ENCODE measurements around the gene TEAD4. TPM values are rescaled to one million over a fixed set of nuclear protein-coding genes. Genes with fewer than 3 reads are reported as not detected.

The TEAD4 gene
- total RNA-seq, 1 experiment from 2014 or later, result 33.8 TPM

- Mint-ChIP-seq H3K4me1 (ENCODE audit: insufficient read depth, unreplicated experiment) (no peaks in the 10 kb centered on the region), H3K36me3 (ENCODE audit: insufficient read depth, unreplicated experiment) (no peaks in the 10 kb centered on the region), H3K4me3 (ENCODE audit: unreplicated experiment) (peak within 1 kb of the TSS; percentile 77), H3K9me3 (ENCODE audit: unreplicated experiment) (no peaks in the 10 kb centered on the region), H3K27me3 (ENCODE audit: insufficient read depth, unreplicated experiment) (no peaks in the 10 kb centered on the region), H3K27ac (ENCODE audit: low read depth, unreplicated experiment) (peak within 1 kb of the TSS; percentile 84)
- POLR2A ChIA-PET, result interaction anchor here (0.6 to 1.1 kb wide), 6 partner anchors 9 to 353 kb away, joined by 3 to 6 read pairs (median 3); no protein-coding TSS in a partner anchor
- CTCF ChIA-PET, result interaction anchor here (0.6 to 5.1 kb wide), 7 partner anchors 43 to 1220 kb away, joined by 3 to 86 read pairs (median 4); no protein-coding TSS in a partner anchor
- intact Hi-C loops (cut with micrococcal nuclease), result loop anchor here (10.0 kb wide), 2 partner anchors 698 to 728 kb away; no protein-coding TSS in a partner anchor
- no peak for TF ChIP-seq CTCF (IDR thresholded peaks at IDR 0.05; ENCODE audit: unreplicated experiment)
- DNase-seq (ENCODE audit: unreplicated experiment), result peak; percentile 86
- BruUV-seq (replicated peaks), result no TSS peak
Observed at GRCh38 chr12:3076730-3077571, 117.8 kb downstream of the TEAD4 start, which contains the start of gene TSPAN9. Gene TSPAN9 (plus strand): TSS chr12:3077379. CDS start chr12:3201194, 123,815 bp downstream.

- ChIA-PET POLR2A (interaction anchor here (0.7 to 1.5 kb wide), 5 partner anchors 23 to 193 kb away, joined by 3 read pairs; no protein-coding TSS in a partner anchor), CTCF (interaction anchor here (0.6 to 1.9 kb wide), 6 partner anchors 12 to 198 kb away, joined by 3 to 10 read pairs (median 6); no protein-coding TSS in a partner anchor)
- BruUV-seq (replicated peaks), result no TSS peak
- Mint-ChIP-seq H3K4me1 (ENCODE audit: insufficient read depth, unreplicated experiment) (no peaks in the 10 kb centered on the region), H3K9me3 (ENCODE audit: unreplicated experiment) (no peaks in the 10 kb centered on the region), H3K27ac (ENCODE audit: low read depth, unreplicated experiment) (peak overlapping the region; percentile 23), H3K27me3 (ENCODE audit: insufficient read depth, unreplicated experiment) (no peaks in the 10 kb centered on the region), H3K36me3 (ENCODE audit: insufficient read depth, unreplicated experiment) (no peaks in the 10 kb centered on the region), H3K4me3 (ENCODE audit: unreplicated experiment) (peak overlapping the region; percentile 77)
- TF ChIP-seq CTCF (IDR thresholded peaks at IDR 0.05; ENCODE audit: unreplicated experiment), result no peak
- intact Hi-C loops (cut with micrococcal nuclease), result loop anchor here (10.0 kb wide), 2 partner anchors 697 to 727 kb away; no protein-coding TSS in a partner anchor
- peak; percentile 33 for DNase-seq (ENCODE audit: unreplicated experiment)
Observed at GRCh38 chr12:3077572-3078081, 118.4 kb downstream of the TEAD4 start.

GRCh38 chr12:3078086-3078820, 119.1 kb downstream of the TEAD4 start:
- no peaks in the 10 kb centered on the region for H3K27me3 Mint-ChIP-seq (ENCODE audit: insufficient read depth, unreplicated experiment)
- ChIA-PET CTCF (interaction anchor here (0.6 to 1.9 kb wide), 7 partner anchors 10 to 197 kb away, joined by 3 to 10 read pairs (median 5); no protein-coding TSS in a partner anchor), POLR2A (interaction anchor here (0.6 to 1.5 kb wide), 6 partner anchors 23 to 696 kb away, joined by 3 read pairs; no protein-coding TSS in a partner anchor)
- H3K9me3 Mint-ChIP-seq (ENCODE audit: unreplicated experiment), result no peaks in the 10 kb centered on the region
- peak; percentile 26 for DNase-seq (ENCODE audit: unreplicated experiment)
- intact Hi-C loops (cut with micrococcal nuclease), result loop anchor here (10.0 kb wide), 2 partner anchors 697 to 727 kb away; no protein-coding TSS in a partner anchor
- no peaks in the 10 kb centered on the region for H3K4me1 Mint-ChIP-seq (ENCODE audit: insufficient read depth, unreplicated experiment)
- TF ChIP-seq CTCF (IDR thresholded peaks at IDR 0.05; ENCODE audit: unreplicated experiment), result no peak
- no peaks in the 10 kb centered on the region for H3K36me3 Mint-ChIP-seq (ENCODE audit: insufficient read depth, unreplicated experiment)
- no TSS peak for BruUV-seq (replicated peaks)
- peak overlapping the region; percentile 23 for H3K27ac Mint-ChIP-seq (ENCODE audit: low read depth, unreplicated experiment)
- peak overlapping the region; percentile 77 for H3K4me3 Mint-ChIP-seq (ENCODE audit: unreplicated experiment)
